Measurements from ENCODE around the gene IGLL5.

IGLL5 gene

DNA sequence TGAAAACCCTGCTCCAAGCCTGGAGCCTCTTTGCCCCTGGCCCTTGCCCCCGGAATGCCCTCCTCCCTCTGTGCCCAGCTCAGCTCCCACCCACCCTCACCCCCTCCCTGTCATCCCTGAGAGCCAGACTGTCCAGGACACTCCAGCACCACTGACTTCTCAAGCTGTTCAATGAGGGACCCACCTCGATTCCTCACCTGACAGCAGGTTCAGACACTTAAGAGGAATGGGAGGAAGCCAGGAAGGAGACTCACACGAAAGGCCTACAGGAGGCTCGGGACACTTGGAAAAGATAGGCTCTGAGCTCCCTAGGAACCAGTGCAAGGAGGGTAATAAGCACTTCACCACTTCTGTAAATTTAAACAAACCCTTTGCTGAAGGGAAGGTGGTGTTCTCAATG lies 35.8 kb downstream of the IGLL5 start:
- Histone ChIP-seq H3K27me3 (ENCODE audit: control insufficient read depth in 1 of 2, insufficient read depth in 1 of 2, low read length in 2 of 2) (peaks cover 0 to 53% of the 10 kb centered on the region in 2 experiments), H3K4me2 (ENCODE audit: low read length, poor library complexity, severe bottlenecking) (no peak overlapping the region), H2BK15ac (ENCODE audit: low read depth, poor library complexity, severe bottlenecking) (no peak overlapping the region), H3K79me1 (replicated peaks; ENCODE audit: low read length, poor library complexity, severe bottlenecking) (no peaks in the 10 kb centered on the region), H3K4me1 (ENCODE audit: control insufficient read depth, insufficient read depth, low read depth, low read length) (no peaks in the 10 kb centered on the region), H3K27ac (ENCODE audit: low read length, poor library complexity, severe bottlenecking) (no peak overlapping the region), H3K9ac (ENCODE audit: low read length) (no peak overlapping the region), H2AK5ac (ENCODE audit: low read length, severe bottlenecking) (no peak overlapping the region), H4K91ac (ENCODE audit: low read length) (no peak overlapping the region), H3K18ac (ENCODE audit: low read depth in 1 of 2, low read length in 2 of 2) (no peak overlapping the region), H3K23ac (ENCODE audit: low read length in 2 of 2) (no peak overlapping the region), H2BK5ac (ENCODE audit: low read depth, low read length, poor library complexity, severe bottlenecking) (no peak overlapping the region), H2BK120ac (ENCODE audit: low read depth, low read length) (no peak overlapping the region), H3K9me3 (ENCODE audit: control insufficient read depth, low read length) (peaks cover 3% of the 10 kb centered on the region), H3K4ac (ENCODE audit: low read depth in 1 of 2, low read length in 2 of 2) (no peak overlapping the region), H4K8ac (ENCODE audit: low read length) (no peak overlapping the region), H3K14ac (ENCODE audit: low read length in 2 of 2) (no peak overlapping the region), H2AFZ (ENCODE audit: low read depth, low read length) (no peak overlapping the region), H3K36me3 (ENCODE audit: control insufficient read depth in 1 of 2, insufficient read depth in 2 of 2, low read depth in 1 of 2, low read length in 2 of 2) (no peaks in the 10 kb centered on the region), H3K4me3 (ENCODE audit: insufficient read depth in 1 of 2, low read depth in 1 of 2, low read length in 2 of 2) (no peak overlapping the region), H2BK12ac (ENCODE audit: low read length in 2 of 2) (no peak overlapping the region)
- WGBS = 65% methylated on average over 4 of the region's 4 CpGs
- DNase-seq = no peak

DNA sequence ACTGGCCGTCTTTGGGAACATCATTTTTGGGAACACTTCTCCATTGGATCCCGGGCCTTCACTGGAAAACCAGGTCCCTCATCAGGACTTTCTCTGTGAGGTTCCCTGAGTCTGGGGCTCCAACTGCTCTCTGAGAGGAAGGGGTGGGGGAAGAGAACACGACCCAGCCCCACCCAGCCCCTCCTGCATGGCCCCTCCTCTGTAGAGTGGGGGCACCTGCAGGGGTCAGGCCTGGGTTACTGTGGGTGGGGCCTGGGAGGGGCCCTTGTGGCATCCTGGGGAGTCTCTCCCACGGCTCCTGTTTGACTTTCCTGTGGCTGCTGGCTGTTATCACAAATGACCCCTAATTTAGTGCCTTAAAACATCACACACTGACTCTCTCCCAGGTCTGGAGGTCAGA lies 36.3 kb downstream of the IGLL5 start:
- H2BK15ac ChIP-seq (ENCODE audit: low read depth, poor library complexity, severe bottlenecking) = no peak overlapping the region
- H3K18ac ChIP-seq (ENCODE audit: low read depth in 1 of 2, low read length in 2 of 2) = no peak overlapping the region
- H3K79me1 ChIP-seq (replicated peaks; ENCODE audit: low read length, poor library complexity, severe bottlenecking) = no peaks in the 10 kb centered on the region
- H3K23ac ChIP-seq (ENCODE audit: low read length in 2 of 2) = no peak overlapping the region
- H3K4me3 ChIP-seq (ENCODE audit: insufficient read depth in 1 of 2, low read depth in 1 of 2, low read length in 2 of 2) = no peak overlapping the region
- peaks cover 0 to 53% of the 10 kb centered on the region in 2 experiments for H3K27me3 ChIP-seq (ENCODE audit: control insufficient read depth in 1 of 2, insufficient read depth in 1 of 2, low read length in 2 of 2)
- H3K4ac ChIP-seq (ENCODE audit: low read depth in 1 of 2, low read length in 2 of 2) = no peak overlapping the region
- no peak overlapping the region for H2BK5ac ChIP-seq (ENCODE audit: low read depth, low read length, poor library complexity, severe bottlenecking)
- H2AK5ac ChIP-seq (ENCODE audit: low read length, severe bottlenecking) = no peak overlapping the region
- H2AFZ ChIP-seq (ENCODE audit: low read depth, low read length) = no peak overlapping the region
- H3K9ac ChIP-seq (ENCODE audit: low read length) = no peak overlapping the region
- H4K8ac ChIP-seq (ENCODE audit: low read length) = no peak overlapping the region
- H3K14ac ChIP-seq (ENCODE audit: low read length in 2 of 2) = no peak overlapping the region
- H3K9me3 ChIP-seq (ENCODE audit: control insufficient read depth, low read length) = peaks cover 3% of the 10 kb centered on the region
- no peak overlapping the region for H2BK120ac ChIP-seq (ENCODE audit: low read depth, low read length)
- H2BK12ac ChIP-seq (ENCODE audit: low read length in 2 of 2) = no peak overlapping the region
- DNase-seq = no peak
- no peak overlapping the region for H4K91ac ChIP-seq (ENCODE audit: low read length)
- H3K4me1 ChIP-seq (ENCODE audit: control insufficient read depth, insufficient read depth, low read depth, low read length) = no peaks in the 10 kb centered on the region
- H3K4me2 ChIP-seq (ENCODE audit: low read length, poor library complexity, severe bottlenecking) = no peak overlapping the region
- WGBS = 59% methylated on average over 3 of the region's 4 CpGs
- no peaks in the 10 kb centered on the region for H3K36me3 ChIP-seq (ENCODE audit: control insufficient read depth in 1 of 2, insufficient read depth in 2 of 2, low read depth in 1 of 2, low read length in 2 of 2)
- H3K27ac ChIP-seq (ENCODE audit: low read length, poor library complexity, severe bottlenecking) = no peak overlapping the region

- H3K79me1 ChIP-seq (replicated peaks; ENCODE audit: low read length, poor library complexity, severe bottlenecking) = no peaks in the 10 kb centered on the region
- no peak overlapping the region for H4K91ac ChIP-seq (ENCODE audit: low read length)
- H3K4me1 ChIP-seq (ENCODE audit: control insufficient read depth, insufficient read depth, low read depth, low read length) = no peaks in the 10 kb centered on the region
- H2BK12ac ChIP-seq (ENCODE audit: low read length in 2 of 2) = no peak overlapping the region
- no peak overlapping the region for H3K18ac ChIP-seq (ENCODE audit: low read depth in 1 of 2, low read length in 2 of 2)
- no peak for DNase-seq
- H3K9ac ChIP-seq (ENCODE audit: low read length) = no peak overlapping the region
- H3K4me3 ChIP-seq (ENCODE audit: insufficient read depth in 1 of 2, low read depth in 1 of 2, low read length in 2 of 2) = no peak overlapping the region
- no peak overlapping the region for H3K27ac ChIP-seq (ENCODE audit: low read length, poor library complexity, severe bottlenecking)
- no peak overlapping the region for H2BK120ac ChIP-seq (ENCODE audit: low read depth, low read length)
- no peak overlapping the region for H2AK5ac ChIP-seq (ENCODE audit: low read length, severe bottlenecking)
- no peak overlapping the region for H3K14ac ChIP-seq (ENCODE audit: low read length in 2 of 2)
- 71% methylated on average over 9 of the region's 9 CpGs for WGBS
- no peak overlapping the region for H3K23ac ChIP-seq (ENCODE audit: low read length in 2 of 2)
- peaks cover 3% of the 10 kb centered on the region for H3K9me3 ChIP-seq (ENCODE audit: control insufficient read depth, low read length)
- H3K4me2 ChIP-seq (ENCODE audit: low read length, poor library complexity, severe bottlenecking) = no peak overlapping the region
- H3K27me3 ChIP-seq (ENCODE audit: control insufficient read depth in 1 of 2, insufficient read depth in 1 of 2, low read length in 2 of 2) = peaks cover 0 to 50% of the 10 kb centered on the region in 2 experiments
- H2BK5ac ChIP-seq (ENCODE audit: low read depth, low read length, poor library complexity, severe bottlenecking) = no peak overlapping the region
- no peaks in the 10 kb centered on the region for H3K36me3 ChIP-seq (ENCODE audit: control insufficient read depth in 1 of 2, insufficient read depth in 2 of 2, low read depth in 1 of 2, low read length in 2 of 2)
- H2BK15ac ChIP-seq (ENCODE audit: low read depth, poor library complexity, severe bottlenecking) = no peak overlapping the region
- H4K8ac ChIP-seq (ENCODE audit: low read length) = no peak overlapping the region
- H2AFZ ChIP-seq (ENCODE audit: low read depth, low read length) = no peak overlapping the region
- no peak overlapping the region for H3K4ac ChIP-seq (ENCODE audit: low read depth in 1 of 2, low read length in 2 of 2)
These were observed 36.9 kb downstream of the IGLL5 start for GRCh38 chr22:22924369-22925145.

DNA sequence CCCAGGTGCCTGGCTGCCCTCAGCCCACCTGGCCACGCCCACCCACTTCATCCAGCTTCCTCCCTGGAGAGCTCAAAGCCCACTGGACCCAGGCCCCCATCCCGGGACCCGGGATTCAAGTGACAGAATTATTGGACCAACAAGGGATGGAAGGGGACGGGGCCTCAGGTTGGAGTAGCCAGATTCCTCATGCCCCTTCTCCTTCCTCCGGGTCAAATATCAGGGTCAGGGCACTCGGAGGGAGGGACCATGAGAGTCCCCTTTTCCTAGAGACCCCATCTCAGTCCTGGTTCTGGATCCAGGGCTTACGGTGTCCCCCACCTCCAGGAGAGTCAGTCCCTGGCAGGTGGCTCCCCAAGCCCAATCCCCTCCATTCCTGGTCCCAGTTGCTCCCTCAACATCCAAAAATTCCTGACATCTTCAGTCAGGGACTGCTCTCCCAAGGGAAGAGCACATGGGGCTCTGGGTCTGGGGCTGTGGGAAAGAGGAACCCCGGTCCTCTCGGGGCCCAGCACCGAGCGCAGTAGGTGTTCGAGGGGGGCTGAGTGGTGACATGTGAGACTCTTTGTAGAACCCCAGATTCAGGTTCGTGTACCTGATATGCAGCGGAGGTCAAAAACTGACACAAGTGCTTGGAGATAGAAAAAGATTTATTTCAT lies 37.7 kb downstream of the IGLL5 start:
- Histone ChIP-seq H3K4me3 (ENCODE audit: insufficient read depth in 1 of 2, low read depth in 1 of 2, low read length in 2 of 2) (no peak overlapping the region), H4K91ac (ENCODE audit: low read length) (no peak overlapping the region), H3K27ac (ENCODE audit: low read length, poor library complexity, severe bottlenecking) (no peak overlapping the region), H3K36me3 (ENCODE audit: control insufficient read depth in 1 of 2, insufficient read depth in 2 of 2, low read depth in 1 of 2, low read length in 2 of 2) (no peaks in the 10 kb centered on the region), H2BK15ac (ENCODE audit: low read depth, poor library complexity, severe bottlenecking) (no peak overlapping the region), H3K4me2 (ENCODE audit: low read length, poor library complexity, severe bottlenecking) (no peak overlapping the region), H2BK5ac (ENCODE audit: low read depth, low read length, poor library complexity, severe bottlenecking) (no peak overlapping the region), H4K8ac (ENCODE audit: low read length) (no peak overlapping the region), H3K14ac (ENCODE audit: low read length in 2 of 2) (no peak overlapping the region), H2AK5ac (ENCODE audit: low read length, severe bottlenecking) (no peak overlapping the region), H3K23ac (ENCODE audit: low read length in 2 of 2) (no peak overlapping the region), H3K18ac (ENCODE audit: low read depth in 1 of 2, low read length in 2 of 2) (no peak overlapping the region), H2BK120ac (ENCODE audit: low read depth, low read length) (no peak overlapping the region), H3K4ac (ENCODE audit: low read depth in 1 of 2, low read length in 2 of 2) (no peak overlapping the region), H3K9me3 (ENCODE audit: control insufficient read depth, low read length) (peaks cover 3% of the 10 kb centered on the region), H2BK12ac (ENCODE audit: low read length in 2 of 2) (no peak overlapping the region), H2AFZ (ENCODE audit: low read depth, low read length) (no peak overlapping the region), H3K9ac (ENCODE audit: low read length) (no peak overlapping the region), H3K27me3 (ENCODE audit: control insufficient read depth in 1 of 2, insufficient read depth in 1 of 2, low read length in 2 of 2) (peaks cover 0 to 47% of the 10 kb centered on the region in 2 experiments), H3K79me1 (replicated peaks; ENCODE audit: low read length, poor library complexity, severe bottlenecking) (no peaks in the 10 kb centered on the region), H3K4me1 (ENCODE audit: control insufficient read depth, insufficient read depth, low read depth, low read length) (no peaks in the 10 kb centered on the region)
- no peak for DNase-seq
- 77% methylated on average over 14 of the region's 14 CpGs for WGBS

Data from mesenchymal stem cell (in vitro differentiated cells and primary cell).